SK-N-SH (cell line): Measurements from ENCODE around the gene NFKBIE. TPM values are rescaled to one million over a fixed set of nuclear protein-coding genes. Genes with fewer than 3 reads are reported as not detected.

Experiments
- CTCF ChIA-PET: fragments of 300-600, 350-600 bp; formaldehyde crosslinking; extraction: SDS; loops from one replicate; lab custom pipeline; 2021; lab: Yijun Ruan, JAX
- POLR2A ChIA-PET: fragments of 350-600 bp; sonication (Branson Sonifier 250); formaldehyde crosslinking; extraction: SDS; loops from one replicate; lab custom pipeline; 2020; ENCODE audit warnings: antibody characterized with exemption, inconsistent platforms; lab: Yijun Ruan, JAX
- DNase-seq: peaks from one replicate; pipeline ENCODE4 v3.0.0; 2012
- H2AFZ ChIP-seq: fragments of 200-600 bp; sonication (generic); 2 replicates; pipeline ENCODE4 v1.8.1; 2016; ENCODE audit warnings: antibody characterized with exemption, mild to moderate bottlenecking, low read depth
- H3F3A ChIP-seq: fragments of 200-600 bp; sonication (generic); replicated peaks from 2 replicates; pipeline ENCODE3; 2016; ENCODE audit warnings: antibody characterized with exemption, mild to moderate bottlenecking; ENCODE audit not compliant: insufficient read depth
- H3K27ac ChIP-seq, 2 experiments: fragments of 200-500 bp in 1 of 2; fragments of 200-600 bp in 1 of 2; sonication (Bioruptor generic) in 1 of 2; sonication (generic), shearing (Covaris generic) in 1 of 2; 2 replicates each; pipeline versions ENCODE4 v1.5.1 to v1.6.1; 2014 to 2016; ENCODE audit warnings: low read depth in 2 of 2, inconsistent platforms in 1 of 2, low read length in 1 of 2, mild to moderate bottlenecking in 1 of 2, mixed read lengths in 1 of 2
- H3K27me3 ChIP-seq: fragments of 200-600 bp; sonication (generic), shearing (Covaris generic); 2 replicates; pipeline ENCODE4 v1.6.1; 2016; ENCODE audit warnings: mixed run types; ENCODE audit not compliant: insufficient read depth
- H3K36me3 ChIP-seq, 2 experiments: fragments of 200-500 bp in 1 of 2; fragments of 200-600 bp in 1 of 2; sonication (Bioruptor generic) in 1 of 2; sonication (generic) in 1 of 2; replicated peaks in 1 of 2; 2 replicates each; pipeline versions ENCODE3 to v1.5.1; 2014 to 2016; ENCODE audit warnings: low read length in 1 of 2, mild to moderate bottlenecking in 1 of 2; ENCODE audit not compliant: insufficient read depth in 2 of 2, control insufficient read depth in 1 of 2
- H3K4me1 ChIP-seq, 2 experiments: fragments of 200-500 bp in 1 of 2; fragments of 200-600 bp in 1 of 2; sonication (Bioruptor generic) in 1 of 2; sonication (generic), shearing (Covaris generic) in 1 of 2; 2 replicates each; pipeline versions ENCODE4 v1.5.1 to v1.6.1; 2014 to 2016; ENCODE audit warnings: low read depth in 1 of 2, low read length in 1 of 2, mixed run types in 1 of 2; ENCODE audit not compliant: insufficient read depth in 2 of 2, control insufficient read depth in 1 of 2
- H3K4me2 ChIP-seq: fragments of 200-600 bp; sonication (generic), shearing (Covaris generic); 2 replicates; pipeline ENCODE4 v1.6.1; 2017; ENCODE audit warnings: mixed run types
- H3K4me3 ChIP-seq, 2 experiments: fragments of 200-500 bp in 1 of 2; fragments of 200-600 bp in 1 of 2; sonication (Bioruptor generic) in 1 of 2; sonication (generic), shearing (Covaris generic) in 1 of 2; 2 replicates each; pipeline versions ENCODE4 v1.5.1 to v1.8.1; 2014 to 2016; ENCODE audit warnings: low read depth in 2 of 2, inconsistent platforms in 1 of 2, low read length in 1 of 2, mild to moderate bottlenecking in 1 of 2, mixed read lengths in 1 of 2, moderate library complexity in 1 of 2
- H3K79me2 ChIP-seq: fragments of 200-600 bp; sonication (generic); 2 replicates; pipeline ENCODE4 v1.8.1; 2017; ENCODE audit warnings: mild to moderate bottlenecking; ENCODE audit not compliant: insufficient read depth
- H3K9ac ChIP-seq: fragments of 200-600 bp; sonication (generic); 2 replicates; pipeline ENCODE4 v1.6.1; 2017; ENCODE audit warnings: mixed run types
- H3K9me2 ChIP-seq: fragments of 200-600 bp; sonication (generic); 2 replicates; pipeline ENCODE4 v1.6.1; 2017; ENCODE audit warnings: mixed run types
- H3K9me3 ChIP-seq: fragments of 200-600 bp; sonication (generic); 2 replicates; pipeline ENCODE4 v1.6.1; 2017; ENCODE audit warnings: mixed run types, mild to moderate bottlenecking, moderate library complexity
- H4K20me1 ChIP-seq: fragments of 200-600 bp; sonication (generic); 2 replicates; pipeline ENCODE4 v1.6.1; 2017; ENCODE audit warnings: mild to moderate bottlenecking, mixed run types; ENCODE audit not compliant: insufficient read depth
- CTCF ChIP-seq: fragments of 200-600 bp; sonication (generic); IDR thresholded peaks from 2 replicates; pipeline ENCODE4 v1.6.1; 2017; ENCODE audit warnings: antibody characterized with exemption, mild to moderate bottlenecking, moderate library complexity
- FOXJ3 ChIP-seq: sonication (generic); formaldehyde crosslinking; IDR thresholded peaks from 2 replicates; pipeline ENCODE4 v1.5.1; 2020; ENCODE audit warnings: mild to moderate bottlenecking, missing genetic modification reagents
- JUND ChIP-seq: IDR thresholded peaks from 2 replicates; pipeline ENCODE4 v1.4.0; 2012
- MEF2A ChIP-seq: IDR thresholded peaks from 2 replicates; pipeline ENCODE4 v1.4.0; 2012; ENCODE audit warnings: low read depth, borderline replicate concordance
- NRF1 ChIP-seq: IDR thresholded peaks from 2 replicates; pipeline ENCODE4 v1.6.1; 2012; ENCODE audit warnings: low read depth, mild to moderate bottlenecking, low read length
- RCOR1 ChIP-seq: fragments of 150-350 bp; IDR thresholded peaks from 2 replicates; pipeline ENCODE4 v1.6.1; 2017; ENCODE audit warnings: antibody characterized with exemption, low read length
- RXRA ChIP-seq: IDR thresholded peaks from 2 replicates; pipeline ENCODE4 v1.4.0; 2012; ENCODE audit warnings: low read depth, mild to moderate bottlenecking, borderline replicate concordance
- SIN3A ChIP-seq: IDR thresholded peaks from 2 replicates; pipeline ENCODE4 v1.6.1; 2012; ENCODE audit warnings: low read depth, mild to moderate bottlenecking, low read length, moderate library complexity, borderline replicate concordance
- SMC3 ChIP-seq: IDR thresholded peaks from 2 replicates; pipeline ENCODE4 v1.6.1; 2012; ENCODE audit warnings: low read depth, low read length, improper control_type of control experiment
- TCF12 ChIP-seq: IDR thresholded peaks from 2 replicates; pipeline ENCODE4 v1.4.0; 2012
- USF2 ChIP-seq: fragments of 150-350 bp; IDR thresholded peaks from 2 replicates; pipeline ENCODE4 v1.6.1; 2017; ENCODE audit warnings: antibody characterized with exemption, low read length, low read depth, borderline replicate concordance
- YY1 ChIP-seq: IDR thresholded peaks from 2 replicates; pipeline ENCODE4 v1.4.0; 2012; ENCODE audit warnings: low read depth, mild to moderate bottlenecking
- WGBS: methylation state at CpG from one replicate; pipeline ENCODE4 v1.1.6; 2017; ENCODE audit warnings: low lambda C conversion rate; 5-methylcytosine and 5-hydroxymethylcytosine counted together
- polyA plus RNA-seq, 3 experiments: library from polyadenylated mRNA; depleted of rRNA; stranded (reverse); fragments of >200 nt; gene quantifications; 2 replicates each; pipeline ENCODE4 v1.2.3, GENCODE V29; 2012
- TF ChIP-seq, protein P1 (sequence below): IDR thresholded peaks from 2 replicates; pipeline ENCODE4 v1.6.1; 2012; ENCODE audit warnings: mild to moderate bottlenecking, low read depth, low read length, moderate library complexity

NFKBIE gene
- polyA plus RNA-seq, 1 of the 3 experiments (the other 2 are of a cell fraction): 5.8 TPM

- DNase-seq: no peak
- Histone ChIP-seq H3K9me2 (no peaks in the 10 kb centered on the region), H3K4me3 (no peak within 1 kb of the TSS), H2AFZ (no peak within 1 kb of the TSS), H3K79me2 (no peaks in the 10 kb centered on the region), H4K20me1 (no peaks in the 10 kb centered on the region), H3K9ac (no peak within 1 kb of the TSS), H3K27me3 (no peaks in the 10 kb centered on the region), H3K36me3 (no peaks in the 10 kb centered on the region), H3F3A (peaks cover 4% of the 10 kb centered on the region), H3K9me3 (no peaks in the 10 kb centered on the region), H3K4me1 (peaks cover 7 to 27% of the 10 kb centered on the region in 2 experiments; a peak in 2 of 4 replicates), H3K27ac (no peak within 1 kb of the TSS), H3K4me2 (no peak within 1 kb of the TSS)
- ChIA-PET CTCF (interaction anchor here (2.4 to 13.7 kb wide), 2 partner anchors 18 to 44 kb away, joined by 10 to 224 read pairs; no protein-coding TSS in a partner anchor), POLR2A (interaction anchor here (0.7 kb wide), 1 partner anchor 121 kb away, joined by 6 read pairs; no protein-coding TSS in a partner anchor)
- WGBS: 85% methylated on average over 7 of the region's 7 CpGs
- TF ChIP-seq JUND (no peak), YY1 (no peak), SIN3A (no peak), RCOR1 (no peak), CTCF (no peak), MEF2A (no peak), RXRA (no peak), TCF12 (no peak), USF2 (no peak), NRF1 (no peak), SMC3 (no peak), FOXJ3 (CRISPR knock-in tag) (no peak)
- TF ChIP-seq, protein P1, sequence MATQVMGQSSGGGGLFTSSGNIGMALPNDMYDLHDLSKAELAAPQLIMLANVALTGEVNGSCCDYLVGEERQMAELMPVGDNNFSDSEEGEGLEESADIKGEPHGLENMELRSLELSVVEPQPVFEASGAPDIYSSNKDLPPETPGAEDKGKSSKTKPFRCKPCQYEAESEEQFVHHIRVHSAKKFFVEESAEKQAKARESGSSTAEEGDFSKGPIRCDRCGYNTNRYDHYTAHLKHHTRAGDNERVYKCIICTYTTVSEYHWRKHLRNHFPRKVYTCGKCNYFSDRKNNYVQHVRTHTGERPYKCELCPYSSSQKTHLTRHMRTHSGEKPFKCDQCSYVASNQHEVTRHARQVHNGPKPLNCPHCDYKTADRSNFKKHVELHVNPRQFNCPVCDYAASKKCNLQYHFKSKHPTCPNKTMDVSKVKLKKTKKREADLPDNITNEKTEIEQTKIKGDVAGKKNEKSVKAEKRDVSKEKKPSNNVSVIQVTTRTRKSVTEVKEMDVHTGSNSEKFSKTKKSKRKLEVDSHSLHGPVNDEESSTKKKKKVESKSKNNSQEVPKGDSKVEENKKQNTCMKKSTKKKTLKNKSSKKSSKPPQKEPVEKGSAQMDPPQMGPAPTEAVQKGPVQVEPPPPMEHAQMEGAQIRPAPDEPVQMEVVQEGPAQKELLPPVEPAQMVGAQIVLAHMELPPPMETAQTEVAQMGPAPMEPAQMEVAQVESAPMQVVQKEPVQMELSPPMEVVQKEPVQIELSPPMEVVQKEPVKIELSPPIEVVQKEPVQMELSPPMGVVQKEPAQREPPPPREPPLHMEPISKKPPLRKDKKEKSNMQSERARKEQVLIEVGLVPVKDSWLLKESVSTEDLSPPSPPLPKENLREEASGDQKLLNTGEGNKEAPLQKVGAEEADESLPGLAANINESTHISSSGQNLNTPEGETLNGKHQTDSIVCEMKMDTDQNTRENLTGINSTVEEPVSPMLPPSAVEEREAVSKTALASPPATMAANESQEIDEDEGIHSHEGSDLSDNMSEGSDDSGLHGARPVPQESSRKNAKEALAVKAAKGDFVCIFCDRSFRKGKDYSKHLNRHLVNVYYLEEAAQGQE: no peak
Measured at GRCh38 chr6:44216677-44217331, 48.5 kb downstream of the NFKBIE start, which contains the start of gene MYMX. Gene MYMX (plus strand): TSS chr6:44216926. CDS start chr6:44217472, 546 bp downstream.
